Measurements from ENCODE around the gene KRTAP12-3.
"Not testable (repeated sequence)": the region's sequence is repeated elsewhere in the genome, so short reads cannot be mapped to it uniquely, and the experiment has no call there.

Gene KRTAP12-3

GRCh38 chr21:44650265-44650972, 7.3 kb upstream of the KRTAP12-3 start:
- DNase-seq = no peak

- DNase-seq = no peak
These were observed 6.6 kb upstream of the KRTAP12-3 start for GRCh38 chr21:44650973-44651675.

DNA sequence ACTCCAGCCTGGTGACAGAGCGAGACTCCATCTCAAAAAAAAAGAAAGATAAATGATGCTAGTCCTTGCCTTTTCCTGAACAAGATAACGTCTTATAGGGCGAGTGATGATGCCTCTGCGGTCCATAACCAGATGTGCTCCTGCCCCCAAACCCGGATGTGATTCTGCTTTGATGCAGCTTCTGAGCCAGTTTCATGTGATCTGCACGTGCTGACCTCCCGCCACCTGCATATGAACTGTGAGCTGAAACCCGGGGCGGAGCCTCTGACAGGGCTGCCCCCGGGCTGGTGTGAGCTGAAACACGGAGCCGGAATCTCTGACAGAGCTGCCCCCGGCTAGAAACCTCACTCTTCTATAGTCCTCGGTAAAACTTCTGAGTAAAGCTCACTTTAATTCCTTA, 4.6 kb upstream of the KRTAP12-3 start:
- no peak for DNase-seq

DNA sequence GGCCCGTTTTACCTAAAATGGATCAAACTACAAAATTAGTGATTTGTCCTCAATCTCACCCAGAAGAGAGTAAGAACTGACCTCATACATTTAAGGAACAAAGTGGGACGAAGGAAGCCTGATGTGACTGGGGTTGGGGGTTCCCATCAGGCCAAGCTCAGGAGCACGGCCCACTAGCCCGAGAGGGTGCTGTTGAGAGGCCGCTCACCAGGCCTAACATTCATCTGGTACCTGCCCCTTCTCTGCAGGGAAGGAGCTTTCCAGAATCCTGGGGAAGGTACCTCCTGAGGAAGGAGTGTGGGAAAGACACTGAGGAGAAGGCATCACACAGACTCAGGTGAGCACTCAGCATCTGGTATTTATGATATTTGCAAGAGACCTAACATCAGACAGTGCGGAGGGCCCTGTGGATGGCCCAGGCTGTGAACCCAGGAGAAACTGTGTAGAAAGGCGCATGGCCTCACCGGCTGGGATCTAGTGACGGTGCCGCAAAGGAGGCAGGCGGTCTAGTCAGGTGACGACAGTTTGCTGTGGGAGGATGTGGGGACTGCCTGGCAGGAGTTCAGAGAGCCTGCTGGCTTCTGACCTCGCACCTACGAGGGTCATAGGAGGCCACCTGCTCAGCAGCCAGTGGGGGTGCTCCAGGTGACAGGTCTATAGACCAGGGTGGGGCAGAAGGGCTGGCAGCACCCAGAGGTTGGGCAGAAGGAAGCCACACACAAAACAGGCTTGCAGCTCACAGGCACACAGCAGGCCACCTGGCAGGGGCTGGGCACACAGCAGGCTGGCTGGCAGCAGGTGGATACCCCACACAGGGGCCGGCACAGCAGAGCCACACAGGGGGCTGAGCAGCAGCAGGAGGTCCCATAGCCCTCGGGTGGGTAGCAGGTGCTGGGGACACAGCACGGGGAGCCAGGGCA, 3.8 kb upstream of the KRTAP12-3 start:
- DNase-seq = no peak

DNA sequence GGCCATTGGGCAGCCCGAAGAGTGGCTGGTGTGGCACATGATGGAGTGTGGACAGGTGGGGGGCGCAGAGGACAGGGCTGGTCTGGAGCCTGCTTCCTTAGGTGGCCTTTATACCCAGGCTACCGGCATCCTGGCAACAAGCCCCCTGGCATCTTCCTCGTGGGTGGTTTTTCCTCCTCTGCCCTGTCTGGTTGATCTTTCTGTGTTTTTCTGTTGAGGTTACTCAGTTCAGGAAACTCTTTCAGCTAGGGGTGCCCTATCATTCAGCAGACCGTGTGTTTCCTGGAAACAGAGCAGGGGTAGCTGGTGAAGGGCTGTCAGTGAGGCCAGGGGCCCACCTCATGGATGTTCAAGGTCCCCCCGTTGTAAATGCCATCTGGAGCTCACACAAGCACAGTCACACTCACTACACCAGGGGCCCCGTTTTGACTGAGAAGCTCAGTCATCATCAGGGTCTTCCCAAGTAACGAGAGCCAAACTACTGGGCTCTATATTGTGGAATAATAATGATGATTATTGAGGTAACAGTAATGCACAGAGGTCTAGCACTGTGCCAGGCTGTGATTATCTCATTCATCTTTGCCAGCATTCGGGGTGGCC, 3.1 kb upstream of the KRTAP12-3 start, which contains the start of gene KRTAP12-4:
KRTAP12-4 (minus strand) TSS at position 84 of the 600 bp plus-strand sequence; CDS start at position 39, 45 bp downstream.
- no peak for DNase-seq

- DNase-seq = no peak
These were observed 864 bp upstream of the KRTAP12-3 start for GRCh38 chr21:44656868-44657267.

DNA sequence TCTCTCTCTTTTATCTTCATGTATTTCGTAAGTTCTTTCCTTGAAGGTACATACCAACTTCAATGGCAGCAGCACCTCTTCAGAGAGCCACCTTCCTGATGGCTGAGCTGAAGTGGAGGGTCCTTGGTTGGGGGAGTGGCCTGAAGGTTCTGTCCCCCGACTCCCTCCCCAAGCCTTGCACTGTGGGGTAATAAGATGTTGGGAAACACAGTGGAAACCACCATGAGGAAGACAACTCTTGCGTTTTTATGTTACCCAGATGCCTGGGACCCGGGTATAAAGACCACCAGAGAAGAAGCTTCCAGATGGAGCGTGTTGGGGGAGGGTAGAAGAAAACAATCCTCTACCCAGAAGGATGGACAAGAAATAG, 794 bp downstream of the KRTAP12-3 start:
- no peak for DNase-seq

- no peak for DNase-seq
These were observed 1.3 kb downstream of the KRTAP12-3 start for GRCh38 chr21:44658913-44659595.

- DNase-seq = not testable (repeated sequence)
These were observed 3.8 kb downstream of the KRTAP12-3 start for GRCh38 chr21:44661567-44661966.

DNA sequence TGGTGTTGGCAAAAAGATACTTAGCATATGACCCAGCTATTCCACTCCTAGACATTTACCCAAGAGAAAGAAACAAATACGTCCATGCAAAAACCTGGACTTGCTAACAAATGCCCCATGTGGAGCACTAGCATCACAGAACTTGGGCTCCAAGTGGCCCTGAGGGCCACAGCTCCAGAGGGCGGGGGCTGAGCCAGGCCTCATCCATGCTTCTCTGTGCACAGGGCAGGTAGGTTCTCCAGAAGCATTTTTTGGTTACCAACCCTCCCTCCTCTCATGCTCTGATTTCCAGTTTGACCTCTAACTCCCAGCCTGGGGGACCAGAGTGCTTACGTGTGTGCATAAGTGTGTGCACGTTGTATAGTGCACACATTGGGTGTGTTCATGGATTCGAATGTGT, 7.0 kb downstream of the KRTAP12-3 start:
- no peak for DNase-seq

- no peak for DNase-seq
These were observed 8.9 kb downstream of the KRTAP12-3 start, which contains the start of gene KRTAP12-2 for GRCh38 chr21:44666401-44667320. Gene KRTAP12-2, minus strand, starts transcription at chr21:44666927. Its CDS starts 41 bp downstream, at chr21:44666886.

DNA sequence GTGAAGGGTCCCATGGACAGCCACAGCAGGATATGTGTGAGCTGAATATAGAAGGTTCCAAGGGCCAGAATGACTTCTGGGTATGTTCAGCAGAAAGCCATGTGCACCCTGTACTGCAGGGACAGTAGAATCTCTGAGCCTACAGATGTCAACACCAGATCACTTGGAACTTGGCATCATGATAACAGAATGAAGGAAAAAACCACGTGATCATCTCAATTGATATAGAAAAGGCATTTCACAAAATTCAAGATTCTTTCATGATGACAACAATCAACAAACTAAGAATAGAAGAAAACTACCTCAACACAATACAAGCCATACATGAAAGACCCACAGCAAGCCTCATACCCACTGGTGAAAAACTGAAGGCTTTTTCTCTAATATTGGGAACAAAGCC, 9.9 kb downstream of the KRTAP12-3 start:
- no peak for DNase-seq

- no peak for DNase-seq
These were observed 13.1 kb downstream of the KRTAP12-3 start for GRCh38 chr21:44670642-44671432.

DNA sequence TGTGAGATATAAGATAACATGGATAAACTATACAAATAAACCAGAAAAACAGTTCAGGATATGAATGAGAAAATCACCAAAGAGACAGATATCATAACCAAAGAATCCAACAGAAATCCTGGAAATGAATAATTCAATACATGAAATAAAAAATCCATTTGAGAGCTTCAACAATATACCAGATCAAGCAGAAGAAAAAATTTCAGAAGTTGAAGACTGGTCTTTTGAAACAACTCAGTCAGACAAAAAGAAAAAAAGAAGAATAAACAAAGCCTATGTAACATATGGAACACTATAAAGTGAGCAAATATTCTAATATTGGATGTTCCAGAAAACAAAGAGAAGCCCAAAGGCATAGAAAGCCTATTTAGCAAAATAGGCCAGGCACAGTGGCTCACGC, 14.2 kb downstream of the KRTAP12-3 start:
- no peak for DNase-seq

DNA sequence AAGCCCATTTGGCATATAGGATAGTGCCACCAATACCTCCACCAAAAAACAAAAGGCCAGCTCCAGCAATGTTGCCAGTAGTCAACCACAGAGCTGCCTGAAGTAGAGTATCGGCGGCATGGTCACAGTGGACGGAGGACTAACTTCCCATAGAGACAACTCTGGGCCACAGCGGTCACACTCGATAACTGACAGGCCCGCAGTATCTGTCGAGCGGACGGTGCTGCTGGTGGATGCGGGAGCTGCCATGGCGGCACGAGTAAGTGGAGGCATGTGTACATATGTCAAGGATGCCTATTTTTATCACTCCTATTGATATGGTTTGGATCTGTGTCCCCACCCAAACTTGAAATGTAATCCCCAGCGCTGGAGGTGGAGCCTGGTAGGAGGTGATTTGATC, 20.1 kb downstream of the KRTAP12-3 start:
- DNase-seq = no peak

GRCh38 chr21:44681152-44681551, 23.4 kb downstream of the KRTAP12-3 start:
- no peak for DNase-seq

GRCh38 chr21:44681861-44682579, 24.3 kb downstream of the KRTAP12-3 start, which contains the start of gene KRTAP12-1:
Gene KRTAP12-1, minus strand, starts transcription at chr21:44682163. Its CDS starts 40 bp downstream, at chr21:44682123.
- DNase-seq = no peak
